Spinal cord (tissue), 10 donors: ENCODE data around the gene SAMD8. TPM values are rescaled to one million over a fixed set of nuclear protein-coding genes. Genes with fewer than 3 reads are reported as not detected.
"Not testable (repeated sequence)": the region's sequence is repeated elsewhere in the genome, so short reads cannot be mapped to it uniquely, and the experiment has no call there.

Experiments
- DNase-seq, 6 donors: peaks; one replicate each; pipeline versions ENCODE4 v3.0.0 to v3.0.0-alpha.2; 2013 to 2015; ENCODE audit warnings: low spot score in 6 of 6, low read depth in 4 of 6
- H3K27ac ChIP-seq: one replicate; pipeline ENCODE4 v1.5.1; 2013; ENCODE audit warnings: low read depth, low read length, control low read depth
- H3K27me3 ChIP-seq: one replicate; pipeline ENCODE4 v1.6.1; 2013; ENCODE audit warnings: low read length; ENCODE audit not compliant: control insufficient read depth, insufficient read depth
- H3K36me3 ChIP-seq: one replicate; pipeline ENCODE4 v1.6.1; 2013; ENCODE audit warnings: low read length; ENCODE audit not compliant: control insufficient read depth, insufficient read depth
- H3K4me1 ChIP-seq: one replicate; pipeline ENCODE4 v1.6.1; 2013; ENCODE audit warnings: low read length; ENCODE audit not compliant: control insufficient read depth, insufficient read depth
- H3K4me3 ChIP-seq: one replicate; pipeline ENCODE4 v1.5.1; 2013; ENCODE audit warnings: low read depth, low read length, control low read depth
- H3K9me3 ChIP-seq: one replicate; pipeline ENCODE4 v1.6.1; 2013; ENCODE audit warnings: low read length; ENCODE audit not compliant: control insufficient read depth, insufficient read depth
- WGBS: methylation state at CpG from one replicate; pipeline ENCODE4 v1.1.5; 2013; ENCODE audit warnings: missing lambda C conversion rate; ENCODE audit not compliant: insufficient coverage; 5-methylcytosine and 5-hydroxymethylcytosine counted together
- polyA plus RNA-seq, 2 donors: library from polyadenylated mRNA; unstranded; fragments of 120-200 nt; gene quantifications; one replicate each; pipeline ENCODE4 v1.2.1, GENCODE V29; 2013; ENCODE audit not compliant: insufficient read length in 2 of 2
- total RNA-seq, 2 donors: library from RNA; depleted of rRNA in 1 of 2; stranded (reverse); fragments of 120-200 nt in 1 of 2; fragments of >200 nt in 1 of 2; gene quantifications; one replicate each; pipeline versions ENCODE4 v1.2.3 to v1.2.4, GENCODE V29; 2013 to 2014
- donor health status: healthy.

Gene SAMD8
- total and polyA plus RNA-seq, 4 donors, result 36.1 to 91.7 (median 45.4) TPM

- not testable (repeated sequence) for H3K27me3 ChIP-seq, H3K9me3 ChIP-seq, DNase-seq, H3K4me3 ChIP-seq, H3K4me1 ChIP-seq, H3K36me3 ChIP-seq, H3K27ac ChIP-seq
- WGBS, result 98% methylated on average over 7 of the region's 15 CpGs
Measured at GRCh38 chr10:75116941-75117775, 5.7 kb downstream of the SAMD8 start.

GRCh38 chr10:75117995-75118394, 6.5 kb downstream of the SAMD8 start:
- WGBS, result 83% methylated on average over 3 of the region's 3 CpGs
- Histone ChIP-seq H3K4me1 (peaks cover 2% of the 10 kb centered on the region), H3K9me3 (no peaks in the 10 kb centered on the region), H3K27me3 (no peaks in the 10 kb centered on the region), H3K36me3 (no peaks in the 10 kb centered on the region), H3K4me3 (no peak overlapping the region), H3K27ac (no peak overlapping the region)
- no peak for DNase-seq

- H3K4me3 ChIP-seq, H3K27me3 ChIP-seq, H3K27ac ChIP-seq, H3K36me3 ChIP-seq, H3K4me1 ChIP-seq, H3K9me3 ChIP-seq, DNase-seq: not testable (repeated sequence)
- WGBS, result 88% methylated on average over 8 of the region's 15 CpGs
Measured at GRCh38 chr10:75119444-75120066, 8.1 kb downstream of the SAMD8 start.

GRCh38 chr10:75121322-75121721, 9.9 kb downstream of the SAMD8 start:
- WGBS, result no CpG with 5 or more reads among the region's 1 CpG
- DNase-seq, result no peak
- no peaks in the 10 kb centered on the region for H3K9me3 ChIP-seq
- no peaks in the 10 kb centered on the region for H3K4me1 ChIP-seq
- peaks cover 14% of the 10 kb centered on the region for H3K36me3 ChIP-seq
- no peak overlapping the region for H3K4me3 ChIP-seq
- no peaks in the 10 kb centered on the region for H3K27me3 ChIP-seq
- no peak overlapping the region for H3K27ac ChIP-seq

- no peak for DNase-seq
- Histone ChIP-seq H3K36me3 (peaks cover 14% of the 10 kb centered on the region), H3K9me3 (no peaks in the 10 kb centered on the region), H3K4me3 (no peak overlapping the region), H3K27me3 (no peaks in the 10 kb centered on the region), H3K4me1 (no peaks in the 10 kb centered on the region), H3K27ac (no peak overlapping the region)
- 100% methylated on average over 1 of the region's 4 CpGs for WGBS
Measured at GRCh38 chr10:75122505-75122904, 11.0 kb downstream of the SAMD8 start.

- 85% methylated on average over 3 of the region's 4 CpGs for WGBS
- DNase-seq, result no peak
- Histone ChIP-seq H3K27me3 (no peaks in the 10 kb centered on the region), H3K9me3 (no peaks in the 10 kb centered on the region), H3K36me3 (peaks cover 14% of the 10 kb centered on the region), H3K4me1 (no peaks in the 10 kb centered on the region), H3K4me3 (no peak overlapping the region), H3K27ac (no peak overlapping the region)
Measured at GRCh38 chr10:75123088-75123682, 11.7 kb downstream of the SAMD8 start.

- no peak overlapping the region for H3K27ac ChIP-seq
- H3K36me3 ChIP-seq, result peaks cover 14% of the 10 kb centered on the region
- no CpG with 5 or more reads among the region's 2 CpGs for WGBS
- no peak for DNase-seq
- H3K4me1 ChIP-seq, result no peaks in the 10 kb centered on the region
- H3K4me3 ChIP-seq, result no peak overlapping the region
- H3K9me3 ChIP-seq, result no peaks in the 10 kb centered on the region
- no peaks in the 10 kb centered on the region for H3K27me3 ChIP-seq
Measured at GRCh38 chr10:75126277-75126676, 14.8 kb downstream of the SAMD8 start.

- Histone ChIP-seq H3K9me3 (no peaks in the 10 kb centered on the region), H3K27me3 (no peaks in the 10 kb centered on the region), H3K4me3 (no peak overlapping the region), H3K27ac (no peak overlapping the region), H3K36me3 (peaks cover 14% of the 10 kb centered on the region), H3K4me1 (no peaks in the 10 kb centered on the region)
- no CpG with 5 or more reads among the region's 2 CpGs for WGBS
- no peak for DNase-seq
Measured at GRCh38 chr10:75127471-75127870, 16.0 kb downstream of the SAMD8 start.

- not testable (repeated sequence) for H3K27me3 ChIP-seq, H3K27ac ChIP-seq, H3K4me3 ChIP-seq, H3K4me1 ChIP-seq, DNase-seq, H3K9me3 ChIP-seq, H3K36me3 ChIP-seq
- WGBS, result no CpG with 5 or more reads among the region's 1 CpG
Measured at GRCh38 chr10:75128985-75129384, 17.5 kb downstream of the SAMD8 start.
